SJSA1 (cell line): ENCODE measurements around the gene TIGD6. TPM values are rescaled to one million over a fixed set of nuclear protein-coding genes. Genes with fewer than 3 reads are reported as not detected.
"Not testable (repeated sequence)": the region's sequence is repeated elsewhere in the genome, so short reads cannot be mapped to it uniquely, and the experiment has no call there.

Source experiments
- DNase-seq, 2 experiments: peaks; one replicate each; pipeline ENCODE4 v3.0.0-alpha.2; 2015 to 2020; ENCODE audit warnings: low spot score in 2 of 2, low read depth in 1 of 2
- H3K27ac ChIP-seq: fragments of 250-450 bp; sonication (Bioruptor Pico); 2 replicates; pipeline ENCODE4 v1.5.1; 2020; ENCODE audit warnings: mild to moderate bottlenecking, moderate library complexity
- H3K27me3 ChIP-seq: fragments of 250-450 bp; sonication (Bioruptor Pico); replicated peaks from 2 replicates; pipeline ENCODE4 v1.5.1; 2020; ENCODE audit warnings: mild to moderate bottlenecking, moderate library complexity
- H3K36me3 ChIP-seq: fragments of 250-450 bp; sonication (Bioruptor Pico); 2 replicates; pipeline ENCODE4 v1.5.1; 2020; ENCODE audit warnings: mild to moderate bottlenecking
- H3K4me1 ChIP-seq: fragments of 250-450 bp; sonication (Bioruptor Pico); replicated peaks from 2 replicates; pipeline ENCODE4 v1.6.1; 2021; ENCODE audit warnings: mild to moderate bottlenecking
- H3K4me3 ChIP-seq: fragments of 250-450 bp; sonication (Bioruptor Pico); 2 replicates; pipeline ENCODE4 v1.5.1; 2020; ENCODE audit warnings: mild to moderate bottlenecking
- H3K9me3 ChIP-seq: fragments of 250-450 bp; sonication (Bioruptor Pico); replicated peaks from 2 replicates; pipeline ENCODE4 v1.5.1; 2020; ENCODE audit warnings: mild to moderate bottlenecking
- total RNA-seq: library from RNA; depleted of rRNA; stranded (reverse); fragments of >200 nt; shearing (Covaris generic); gene quantifications from 2 replicates; pipeline ENCODE4 v1.2.3, GENCODE V29; 2014; rRNA removed

Gene TIGD6
- total RNA-seq, 1 experiment from 2014 or later: 10.0 TPM

DNA sequence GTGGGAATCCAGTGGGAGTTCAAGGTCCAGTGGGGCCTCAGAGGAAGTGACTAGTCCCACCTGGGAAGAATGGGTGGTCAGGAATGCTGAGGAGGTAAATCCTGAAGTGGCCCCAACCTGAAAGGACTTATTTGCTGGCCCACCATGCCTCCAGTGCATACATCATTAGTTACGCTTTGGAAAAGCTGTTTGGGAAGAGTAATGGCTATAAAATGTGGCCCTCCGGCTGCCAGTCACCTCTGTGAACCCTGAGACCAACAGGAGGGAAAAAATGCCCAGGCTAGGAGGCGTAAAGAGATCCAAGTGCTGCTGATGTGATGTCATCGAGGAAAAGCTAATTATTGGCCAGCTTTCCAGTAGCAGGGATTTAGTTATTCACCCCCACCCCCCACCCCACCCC lies 42.6 kb downstream of the TIGD6 start:
- Histone ChIP-seq H3K9me3 (no peaks in the 10 kb centered on the region), H3K36me3 (peaks cover 10% of the 10 kb centered on the region; the same call in 1 of the 2 replicates), H3K27me3 (no peaks in the 10 kb centered on the region), H3K27ac (no peak overlapping the region), H3K4me3 (no peak overlapping the region), H3K4me1 (peaks cover 26% of the 10 kb centered on the region)
- no peak for DNase-seq

DNA sequence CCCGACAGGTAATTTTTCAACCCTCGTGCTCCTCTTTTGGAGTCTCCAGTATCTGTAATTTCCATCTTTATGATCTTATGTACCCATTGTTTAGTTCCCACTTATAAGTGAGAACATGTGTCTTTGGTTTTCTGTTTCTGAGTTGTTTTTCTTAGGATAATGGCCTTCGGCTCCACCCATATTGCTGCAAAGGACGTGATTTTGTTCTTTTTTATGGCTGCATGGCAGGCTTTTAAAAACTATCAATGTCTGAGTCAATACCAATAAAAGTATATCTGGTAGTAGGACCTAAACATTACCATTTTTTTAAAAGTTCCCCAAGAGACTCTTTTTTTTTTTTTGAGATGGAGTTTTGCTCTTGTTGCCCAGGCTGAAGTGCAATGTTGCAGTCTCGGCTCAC lies 43.8 kb downstream of the TIGD6 start:
- no peak overlapping the region for H3K27ac ChIP-seq
- H3K4me1 ChIP-seq: peaks cover 23% of the 10 kb centered on the region
- no peak overlapping the region for H3K4me3 ChIP-seq
- H3K9me3 ChIP-seq: no peaks in the 10 kb centered on the region
- H3K27me3 ChIP-seq: no peaks in the 10 kb centered on the region
- no peak for DNase-seq
- H3K36me3 ChIP-seq: peaks cover 7% of the 10 kb centered on the region; the same call in 1 of the 2 replicates

DNA sequence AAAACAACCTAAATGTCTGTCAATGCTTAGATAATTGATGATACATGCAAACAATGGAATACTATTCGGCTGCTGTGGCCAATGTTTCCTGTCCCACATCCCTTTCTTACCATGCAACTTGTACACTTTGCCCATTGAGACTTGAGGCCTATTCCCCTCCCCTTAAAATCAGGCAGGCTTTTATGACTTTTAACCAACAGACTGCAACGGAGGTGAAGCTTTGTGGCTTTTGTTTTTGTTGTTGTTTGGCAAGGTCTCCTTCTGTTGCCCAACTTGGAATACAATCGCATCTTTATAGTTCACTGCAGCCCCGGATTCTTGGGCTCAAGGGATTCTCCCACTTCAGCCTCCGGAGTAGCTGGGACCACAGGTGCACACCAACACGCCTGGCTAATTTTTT lies 45.7 kb downstream of the TIGD6 start:
- no peaks in the 10 kb centered on the region for H3K9me3 ChIP-seq
- no peaks in the 10 kb centered on the region for H3K36me3 ChIP-seq
- no peaks in the 10 kb centered on the region for H3K27me3 ChIP-seq
- no peak for DNase-seq
- H3K4me1 ChIP-seq: peaks cover 10% of the 10 kb centered on the region
- no peak overlapping the region for H3K27ac ChIP-seq
- H3K4me3 ChIP-seq: no peak overlapping the region

DNA sequence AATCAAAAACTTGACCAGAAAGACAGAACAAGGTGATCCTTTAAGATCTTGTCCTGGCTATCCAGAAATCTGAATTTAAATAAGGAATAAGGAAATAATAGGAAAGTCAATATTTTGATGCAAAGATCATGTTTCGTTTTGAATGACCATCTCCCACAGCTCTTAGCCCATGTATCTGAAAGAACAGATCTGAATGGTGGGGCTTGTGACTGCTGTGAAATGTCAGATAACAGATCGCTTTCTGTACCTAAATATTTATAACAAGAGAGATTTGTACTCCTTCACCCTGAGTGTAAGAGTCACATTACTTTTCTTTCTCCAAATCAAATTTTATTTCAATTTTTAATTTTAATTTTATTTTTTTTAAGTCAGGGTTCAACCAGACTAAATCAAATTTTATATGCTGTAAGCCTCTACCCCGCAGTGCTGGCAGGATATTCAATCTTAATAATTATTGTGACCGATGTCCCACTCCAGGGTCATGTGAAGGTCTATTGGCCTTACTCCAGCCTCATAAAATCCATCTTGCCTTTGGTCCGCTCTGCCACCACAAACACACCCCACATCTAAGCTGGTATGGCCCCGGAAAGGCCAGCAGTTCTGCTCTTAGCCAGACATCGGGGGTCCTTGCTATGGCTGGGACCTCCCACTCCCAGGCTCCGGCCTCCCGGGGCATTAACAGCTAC lies 46.9 kb downstream of the TIGD6 start:
- Histone ChIP-seq H3K4me1 (no peaks in the 10 kb centered on the region), H3K4me3 (no peak overlapping the region), H3K27ac (no peak overlapping the region), H3K36me3 (no peaks in the 10 kb centered on the region), H3K9me3 (no peaks in the 10 kb centered on the region), H3K27me3 (no peaks in the 10 kb centered on the region)
- no peak for DNase-seq

DNA sequence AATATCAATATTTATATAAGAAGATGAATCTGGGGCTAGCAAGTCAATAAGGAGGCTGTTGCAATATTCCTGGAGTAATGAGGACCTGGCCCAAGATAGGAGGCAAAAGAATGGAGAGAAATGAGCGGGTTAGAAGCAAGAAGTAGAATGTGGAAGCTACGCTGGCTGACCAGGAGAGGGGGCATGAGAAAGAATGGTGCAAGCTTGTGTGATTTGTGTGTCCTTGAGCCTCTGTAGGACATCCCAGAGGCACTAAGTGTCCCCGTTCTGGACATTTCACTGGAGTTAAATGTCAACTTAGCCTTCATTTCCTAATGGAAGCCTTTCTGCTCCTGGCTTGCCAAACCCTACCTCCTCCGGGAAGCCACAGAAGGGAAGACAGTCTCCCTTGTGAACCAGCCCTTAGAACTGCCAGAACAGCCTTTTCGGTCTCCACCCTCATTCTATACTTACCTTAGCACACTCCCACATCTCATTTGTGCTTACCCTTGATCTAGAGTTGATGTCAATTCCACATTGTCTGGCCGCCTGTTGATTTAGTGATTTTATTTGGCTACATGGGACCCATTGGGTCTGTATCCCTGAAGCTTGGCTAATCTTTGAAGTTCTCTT lies 49.2 kb downstream of the TIGD6 start:
- no peaks in the 10 kb centered on the region for H3K4me1 ChIP-seq
- DNase-seq: no peak
- H3K27ac ChIP-seq: no peak overlapping the region
- H3K4me3 ChIP-seq: no peak overlapping the region
- H3K36me3 ChIP-seq: no peaks in the 10 kb centered on the region
- H3K9me3 ChIP-seq: no peaks in the 10 kb centered on the region
- no peaks in the 10 kb centered on the region for H3K27me3 ChIP-seq

DNA sequence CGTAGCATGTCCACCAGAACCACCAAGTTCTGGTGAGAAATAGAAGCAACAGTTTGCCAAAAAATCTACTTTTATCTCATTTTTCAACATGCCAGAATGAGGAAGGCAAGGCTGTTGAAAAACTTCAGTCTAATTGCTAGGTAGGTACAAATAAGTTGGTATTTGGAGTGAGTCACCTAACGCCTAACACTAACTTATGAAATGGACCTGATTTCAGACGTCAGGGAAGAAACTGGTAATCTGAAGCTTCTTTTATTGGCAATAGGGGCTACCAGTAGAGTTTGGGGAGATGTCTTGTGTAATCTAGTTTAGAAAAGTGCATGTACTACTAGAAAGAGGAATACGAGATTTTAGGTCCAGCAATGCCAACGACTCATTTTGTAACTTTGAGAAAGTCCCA lies 51.5 kb downstream of the TIGD6 start:
- Histone ChIP-seq H3K4me1 (no peaks in the 10 kb centered on the region), H3K4me3 (no peak overlapping the region), H3K36me3 (no peaks in the 10 kb centered on the region), H3K27me3 (no peaks in the 10 kb centered on the region), H3K27ac (no peak overlapping the region), H3K9me3 (no peaks in the 10 kb centered on the region)
- no peak for DNase-seq

DNA sequence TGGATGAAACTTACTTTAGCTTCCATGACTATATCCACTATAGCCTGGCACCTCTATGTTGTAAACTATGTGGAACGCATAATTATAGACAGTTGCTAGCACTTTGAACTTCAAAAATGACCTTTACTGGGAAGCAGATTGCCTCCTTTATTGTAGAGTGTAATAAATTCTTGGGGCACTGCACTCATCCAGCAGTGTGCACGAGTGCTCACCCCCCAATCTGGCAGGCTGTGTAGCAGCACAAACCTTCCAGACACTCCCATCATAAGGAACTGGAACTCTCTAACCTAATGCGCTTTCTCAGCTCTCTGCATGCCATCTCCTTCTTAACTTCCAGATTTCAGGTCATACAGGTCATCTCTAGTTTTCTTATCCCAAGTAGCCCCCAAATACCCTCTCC lies 54.3 kb downstream of the TIGD6 start:
- no peaks in the 10 kb centered on the region for H3K36me3 ChIP-seq
- no peak overlapping the region for H3K4me3 ChIP-seq
- H3K4me1 ChIP-seq: no peaks in the 10 kb centered on the region
- H3K27me3 ChIP-seq: no peaks in the 10 kb centered on the region
- DNase-seq: no peak
- H3K27ac ChIP-seq: no peak overlapping the region
- H3K9me3 ChIP-seq: no peaks in the 10 kb centered on the region

DNA sequence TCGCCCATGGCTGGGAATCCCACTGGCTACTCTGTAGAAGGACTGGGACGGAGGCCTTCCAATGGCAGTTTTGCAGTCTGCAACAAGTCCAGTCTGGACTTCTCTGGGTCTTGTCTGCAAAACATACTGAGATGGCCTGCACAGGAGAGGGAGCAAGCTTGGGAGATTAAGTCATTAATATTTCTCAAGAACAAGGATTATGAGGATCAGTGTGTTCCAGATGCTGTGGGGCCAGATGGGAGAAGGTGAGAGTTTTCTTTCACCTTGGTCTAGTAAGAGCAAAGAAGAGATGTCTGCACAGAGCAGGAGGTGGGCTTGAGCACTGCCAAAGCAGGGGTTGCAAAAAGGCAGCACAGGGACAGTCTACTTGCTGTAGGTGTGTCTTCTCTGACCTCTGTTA lies 55.8 kb downstream of the TIGD6 start, which contains the start of gene PDE6A:
Gene PDE6A (minus strand): TSS at position 128 of the 400 bp plus-strand sequence. CDS start 120 bp downstream, at position 8.
- Histone ChIP-seq H3K4me1 (peaks cover 5% of the 10 kb centered on the region), H3K9me3 (no peaks in the 10 kb centered on the region), H3K27ac (no peak within 1 kb of the TSS), H3K27me3 (no peaks in the 10 kb centered on the region), H3K36me3 (no peaks in the 10 kb centered on the region), H3K4me3 (no peak within 1 kb of the TSS)
- no peak for DNase-seq

DNA sequence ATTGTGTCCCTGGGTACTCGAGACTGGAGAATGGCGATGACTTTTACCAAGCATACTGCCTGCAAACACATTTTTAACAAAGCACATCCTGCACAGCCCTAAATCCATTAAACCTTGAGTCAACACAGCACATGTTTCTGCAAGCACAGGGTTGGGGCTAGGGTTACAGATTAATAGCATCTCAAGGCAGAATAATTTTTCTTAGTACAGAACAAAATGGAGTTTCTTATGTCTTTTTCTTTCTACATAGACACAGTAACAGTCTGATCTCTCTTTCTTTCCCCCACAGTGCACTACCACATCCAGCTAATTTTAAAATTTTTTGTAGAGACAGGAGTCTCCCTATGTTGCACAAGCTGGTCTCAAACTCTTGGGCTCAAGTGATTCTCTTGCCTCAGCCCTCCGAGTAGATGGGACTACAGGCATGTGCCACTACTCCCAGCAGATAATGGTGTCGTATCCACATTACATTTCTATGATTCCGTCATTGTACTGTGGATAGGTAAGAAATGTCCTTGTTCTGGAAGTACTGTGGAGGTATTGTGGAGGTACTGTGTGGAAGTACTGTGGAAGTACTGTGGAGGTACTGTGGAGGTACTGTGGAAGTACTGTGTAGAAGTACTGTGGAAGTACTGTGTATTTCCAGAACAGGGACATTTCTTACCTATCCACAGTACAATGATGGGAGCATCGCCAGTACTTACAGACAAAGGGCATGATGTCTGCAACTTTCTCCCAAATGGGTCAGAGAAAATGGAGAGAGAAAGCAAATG lies 57.1 kb downstream of the TIGD6 start:
- H3K4me1 ChIP-seq: peaks cover 18% of the 10 kb centered on the region
- H3K27ac ChIP-seq, DNase-seq, H3K9me3 ChIP-seq, H3K36me3 ChIP-seq, H3K4me3 ChIP-seq, H3K27me3 ChIP-seq: not testable (repeated sequence)

Other genes starting within 250 kb of the TIGD6 start
- gene PDE6A, start 55.9 kb downstream of the TIGD6 start, total RNA-seq: 0.05 TPM in 1 of 2 replicates, not detected in the other
- gene SLC26A2, start 39.9 kb downstream of the TIGD6 start, total RNA-seq: 24.5 and 39.0 TPM in 2 replicates
- gene HMGXB3, start 85 bp upstream of the TIGD6 start, total RNA-seq: 46.6 and 65.8 TPM in 2 replicates
- 1.2 TPM in 1 of 2 replicates, not detected in the other for gene CSF1R, start 85.9 kb upstream of the TIGD6 start, total RNA-seq
- gene PDGFRB, start 155.2 kb upstream of the TIGD6 start, total RNA-seq: 98.6 and 113 TPM in 2 replicates
- 0.19 and 1.8 TPM in 2 replicates for gene CDX1, start 166.1 kb upstream of the TIGD6 start, total RNA-seq
- gene SLC6A7, start 189.4 kb upstream of the TIGD6 start, total RNA-seq: not detected in 2 replicates